GM19468 (cell line): ENCODE data around the gene CBY1.
A peak's percentile ranks its signal among the peaks of the same experiment; 100 is the strongest.

ENCODE experiments used
- ATAC-seq: cut with Tn5 transposase; IDR thresholded peaks from one replicate; pipeline ENCODE4 v1.9.1; 2021; ENCODE audit warnings: mild to moderate bottlenecking, moderate library complexity, moderate number of reproducible peaks; ENCODE audit not compliant: unreplicated experiment; ENCODE audit errors: extremely low read depth

CBY1 gene

DNA sequence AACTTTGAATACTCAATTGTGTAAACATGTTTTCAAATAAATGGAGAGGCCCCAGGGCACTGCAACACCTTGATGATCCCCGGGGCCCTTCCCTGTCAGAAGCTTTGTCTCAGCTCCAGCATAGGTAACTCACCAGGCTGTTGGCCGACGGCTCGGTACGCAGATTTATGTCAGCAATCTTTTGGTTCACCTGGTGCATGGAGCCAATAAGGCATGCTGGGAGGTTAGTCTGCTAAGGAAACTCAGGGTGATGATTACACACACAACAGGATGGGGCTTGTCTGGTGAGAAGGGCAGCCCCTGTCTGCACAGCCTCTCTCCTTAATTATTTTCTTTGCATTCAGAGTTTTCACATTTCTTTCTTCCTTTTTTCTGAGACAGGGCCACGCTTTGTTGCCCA is 11.0 kb upstream of the CBY1 start:
- no peak for ATAC-seq

DNA sequence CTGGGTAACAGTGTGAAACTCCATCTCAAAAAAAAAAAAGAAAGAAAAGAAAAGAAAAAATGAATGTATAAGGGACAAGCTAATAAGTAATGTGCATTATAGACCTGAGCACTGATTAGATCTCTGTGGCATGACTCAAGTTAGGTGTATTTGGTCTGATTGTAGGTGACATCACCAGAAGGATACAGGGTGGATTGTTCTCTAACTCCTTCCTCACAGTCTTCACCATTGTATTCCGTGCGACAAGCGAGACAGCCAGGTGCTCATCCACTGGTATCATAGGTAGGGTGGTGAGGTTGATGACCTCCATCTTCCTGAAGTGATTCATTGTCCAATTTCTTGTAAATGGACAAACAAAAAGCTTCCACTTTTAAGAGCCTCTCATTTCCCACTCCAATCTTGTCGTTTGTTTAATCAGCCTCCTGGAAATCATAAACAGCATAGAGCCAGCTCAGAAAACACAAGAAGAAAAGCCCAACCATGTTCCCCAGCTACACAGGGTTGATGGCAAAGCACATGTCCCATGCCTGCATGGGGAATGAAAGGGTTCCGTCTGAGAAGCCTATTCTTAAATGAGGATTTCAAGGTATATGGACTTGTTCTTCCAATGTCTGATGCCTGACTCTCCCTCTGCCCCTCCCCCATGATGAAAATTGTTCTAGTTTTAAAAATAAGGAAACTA is 6.5 kb upstream of the CBY1 start:
- ATAC-seq: no peak

- no peak for ATAC-seq
These were observed 3.6 kb upstream of the CBY1 start for GRCh38 chr22:38652859-38653258.

DNA sequence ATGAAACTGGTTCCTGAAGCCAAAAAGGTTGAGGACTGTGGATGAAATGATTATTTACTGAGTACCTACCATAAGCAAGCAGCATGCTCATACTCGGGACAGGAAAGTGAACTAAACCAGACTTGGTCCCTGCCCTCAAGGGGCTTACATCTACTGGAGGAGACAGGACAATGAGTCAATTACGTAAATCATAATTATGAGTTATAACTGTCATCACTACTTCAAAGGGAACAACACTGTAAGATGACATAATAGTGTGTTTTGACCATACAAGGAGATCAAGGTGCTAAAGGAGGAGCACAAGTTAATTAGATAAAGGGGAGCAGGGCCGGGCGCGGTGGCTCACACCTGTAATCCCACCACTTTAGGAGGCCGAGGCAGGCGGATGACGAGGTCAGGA is 2.7 kb upstream of the CBY1 start:
- no peak for ATAC-seq

DNA sequence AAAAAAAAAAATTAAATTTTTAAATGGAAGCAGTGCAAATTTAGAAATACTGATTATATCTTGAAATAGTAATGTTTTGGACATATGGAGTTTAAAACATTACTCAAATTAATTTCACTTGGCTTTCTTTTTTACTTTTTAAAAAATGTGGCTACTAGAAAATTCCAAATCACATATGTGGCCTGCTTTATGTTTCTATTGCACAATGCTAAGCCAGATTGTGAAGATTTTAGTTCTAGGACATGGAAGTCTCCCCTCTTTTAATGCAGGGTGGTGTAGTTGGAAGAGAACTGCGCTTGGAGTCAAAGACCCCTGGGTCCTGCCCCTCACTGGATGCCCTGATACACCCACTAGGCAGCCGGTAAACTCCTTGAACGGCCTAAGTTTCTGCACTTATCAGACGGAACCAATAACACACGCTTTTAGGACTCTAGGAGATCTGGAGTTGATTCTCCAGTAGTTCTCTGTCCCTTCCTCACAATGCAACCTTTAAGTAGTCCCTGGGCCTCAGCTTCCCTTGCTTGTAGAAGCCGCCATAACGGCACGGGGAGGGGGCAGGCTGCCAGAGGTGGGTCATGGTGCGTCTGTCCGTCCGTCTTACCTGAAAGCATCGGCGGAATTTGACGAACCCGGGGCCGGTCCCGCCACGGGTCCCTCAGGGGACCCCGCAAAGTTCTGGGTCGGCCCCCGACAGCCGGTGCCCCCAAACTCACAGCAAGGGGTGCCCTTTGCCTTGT is 751 bp upstream of the CBY1 start:
- ATAC-seq: no peak

DNA sequence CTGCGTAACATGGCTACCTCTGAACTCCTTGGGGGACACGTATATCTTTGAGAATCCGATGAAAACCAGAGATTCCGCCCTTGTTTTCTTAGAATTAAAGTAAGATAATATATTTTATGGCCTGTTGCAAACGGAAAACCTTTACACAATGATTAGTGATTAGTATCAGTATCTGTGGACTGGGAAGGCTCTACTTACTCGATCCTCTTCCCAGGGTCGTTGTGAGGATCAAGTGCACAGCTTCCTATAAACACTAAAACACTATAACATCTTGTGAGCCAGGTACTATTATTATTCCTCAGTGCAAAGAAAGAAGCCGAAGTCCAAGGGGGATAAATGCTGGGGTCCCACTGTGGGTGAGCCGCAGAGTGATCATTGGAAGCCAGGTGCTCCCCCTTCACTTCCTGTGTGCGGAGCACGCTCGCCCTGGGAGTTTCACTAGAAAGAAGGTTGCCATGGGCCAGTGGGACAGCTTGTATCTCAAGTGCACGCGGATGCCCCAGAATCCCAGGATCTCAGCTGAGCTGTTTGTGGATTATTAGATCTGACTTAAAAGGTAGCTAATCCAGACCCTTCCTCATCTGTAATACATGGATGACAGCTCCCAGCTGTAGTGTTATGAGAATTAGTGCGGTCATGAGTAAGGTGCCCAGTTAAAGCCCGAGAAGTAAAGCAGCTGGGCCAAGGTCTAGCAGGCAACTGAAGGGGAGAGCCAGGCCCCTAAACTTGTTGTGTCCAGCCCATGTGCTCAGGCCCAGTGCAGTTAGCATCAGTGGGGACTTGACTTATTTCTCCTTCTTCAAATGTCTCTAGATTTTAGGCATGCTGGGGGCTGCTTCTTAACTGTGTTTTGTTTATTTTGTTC is 839 bp downstream of the CBY1 start:
- ATAC-seq: no peak

GRCh38 chr22:38674888-38675287 is 18.4 kb downstream of the CBY1 start:
- no peak for ATAC-seq

- no peak for ATAC-seq
These were observed 19.4 kb downstream of the CBY1 start for GRCh38 chr22:38675833-38676232.

DNA sequence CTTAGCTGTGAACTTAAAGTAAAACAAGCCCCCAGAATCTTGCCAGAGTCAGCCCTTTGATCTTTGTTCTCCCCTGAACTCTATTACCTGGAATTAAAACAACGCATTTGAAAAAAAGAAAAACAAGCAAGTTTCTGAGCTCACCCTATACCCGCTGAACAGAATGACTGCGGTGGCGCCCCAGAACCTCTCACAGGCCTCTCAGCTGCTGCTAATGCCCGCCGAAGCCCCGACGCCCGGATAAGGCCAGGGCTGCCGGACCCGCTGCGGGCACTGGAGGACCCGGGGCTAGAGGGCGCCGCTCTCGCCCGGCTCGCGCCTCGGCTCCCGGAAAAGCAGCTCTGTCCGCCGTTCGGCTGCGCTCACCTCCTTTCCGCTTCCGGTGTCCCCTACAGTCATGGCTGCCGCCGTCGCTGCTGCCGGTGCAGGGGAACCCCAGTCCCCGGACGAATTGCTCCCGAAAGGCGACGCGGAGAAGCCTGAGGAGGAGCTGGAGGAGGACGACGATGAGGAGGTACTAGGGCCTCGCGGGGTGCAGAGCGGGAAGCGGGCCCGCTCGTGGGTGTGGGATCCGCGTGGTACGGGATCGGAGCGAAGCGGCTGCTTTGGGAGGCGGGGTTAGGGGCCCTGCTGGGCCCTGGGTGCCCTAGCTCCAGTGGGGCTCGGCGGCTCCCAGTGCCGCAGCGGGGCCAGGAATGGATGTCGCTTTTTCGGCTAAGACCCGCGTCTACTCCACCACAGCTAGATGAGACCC is 25.3 kb downstream of the CBY1 start, which contains the start of gene TOMM22:
Gene TOMM22, plus strand, starts transcription at position 376 of the 754 bp plus-strand sequence. Its CDS starts 22 bp downstream, at position 398.
- ATAC-seq: peak; percentile 74

- no peak for ATAC-seq
These were observed 28.5 kb downstream of the CBY1 start for GRCh38 chr22:38684895-38685294.

- ATAC-seq: no peak
These were observed 29.3 kb downstream of the CBY1 start for GRCh38 chr22:38685761-38686160.

DNA sequence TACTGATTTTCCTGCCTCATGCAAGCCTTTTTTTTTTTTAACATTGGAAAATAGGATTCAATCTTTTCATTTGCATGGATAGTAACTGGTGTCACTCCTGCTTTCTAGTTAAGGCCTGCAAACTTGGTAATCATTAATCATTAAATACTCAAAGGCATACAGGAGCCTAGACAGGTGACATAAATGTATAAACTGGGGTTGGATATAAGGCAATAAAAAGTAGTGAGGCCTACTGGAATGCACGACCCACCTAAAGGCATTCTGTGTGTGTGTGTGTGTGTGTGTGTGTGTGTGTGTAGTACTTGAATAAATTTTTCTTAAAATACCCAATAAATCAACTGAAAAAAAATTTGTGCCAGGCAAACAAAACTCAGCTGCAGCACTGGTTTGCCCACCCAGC is 33.2 kb downstream of the CBY1 start:
- no peak for ATAC-seq

DNA sequence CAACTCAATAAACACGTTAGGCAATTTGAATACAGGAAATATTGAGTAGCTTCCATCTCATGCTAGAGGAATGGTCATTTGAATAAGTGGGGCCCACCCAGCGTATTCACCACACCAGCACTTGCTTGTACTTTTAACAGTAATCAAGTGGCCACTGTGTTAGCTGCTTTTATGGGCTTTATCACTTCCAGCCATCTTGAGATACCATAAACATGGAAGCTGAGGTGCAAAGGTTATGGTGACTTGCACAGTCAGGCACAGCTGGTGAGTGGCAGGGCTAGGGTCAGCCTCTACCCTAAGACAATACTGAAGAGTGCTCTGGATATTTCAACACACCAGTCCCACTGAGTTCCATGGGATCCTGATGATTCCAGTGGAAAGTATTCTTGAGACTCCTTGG is 37.6 kb downstream of the CBY1 start:
- no peak for ATAC-seq

DNA sequence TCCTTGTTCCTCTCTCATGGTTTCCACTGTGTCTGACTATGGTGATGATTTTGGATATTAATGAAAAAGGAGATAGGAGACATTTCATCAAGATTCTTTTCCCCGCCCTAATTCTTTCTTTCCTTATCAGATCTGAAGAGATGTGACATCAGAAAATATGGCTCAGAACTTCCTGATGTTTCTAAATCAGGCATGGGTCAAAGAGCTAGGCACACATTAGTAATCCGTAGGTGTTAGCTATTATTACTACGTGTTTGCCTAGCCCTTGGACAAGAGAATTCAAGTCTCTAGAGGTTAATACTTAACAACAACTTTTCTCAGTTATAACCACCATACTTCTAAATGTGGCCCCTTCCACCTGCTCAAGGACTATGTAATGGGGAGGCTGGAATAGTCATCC is 38.5 kb downstream of the CBY1 start:
- ATAC-seq: no peak

- no peak for ATAC-seq
These were observed 40.4 kb downstream of the CBY1 start for GRCh38 chr22:38696606-38697424.

GRCh38 chr22:38697425-38698089 is 41.1 kb downstream of the CBY1 start:
- no peak for ATAC-seq

- ATAC-seq: no peak
These were observed 42.1 kb downstream of the CBY1 start for GRCh38 chr22:38698407-38699094.

DNA sequence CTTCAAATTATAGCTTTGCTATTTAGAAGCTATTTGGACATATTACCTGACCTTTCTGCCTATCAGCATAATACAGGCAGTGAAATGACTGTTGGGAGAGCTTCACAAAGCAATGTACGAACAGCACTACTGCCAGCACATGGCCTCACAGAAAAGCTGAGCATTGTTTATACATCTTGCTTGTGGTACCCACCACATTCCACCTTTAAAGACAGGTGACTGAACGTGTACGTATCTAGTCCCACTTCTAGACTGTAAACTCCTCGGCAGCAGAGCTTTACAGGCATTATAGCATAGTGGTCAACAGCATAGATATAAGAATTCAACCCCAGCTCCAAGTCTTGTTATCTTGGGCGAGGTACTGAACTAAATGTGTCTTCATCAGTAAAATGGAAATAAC is 42.7 kb downstream of the CBY1 start:
- ATAC-seq: no peak
